ENCODE data around the gene WDR18. TPM values are rescaled to one million over a fixed set of nuclear protein-coding genes. Genes with fewer than 3 reads are reported as not detected.
"Not testable (repeated sequence)": the region's sequence is repeated elsewhere in the genome, so short reads cannot be mapped to it uniquely, and the experiment has no call there.

The WDR18 gene
- total RNA-seq, 1 donor from 2014 or later, result 66.8 TPM

DNA sequence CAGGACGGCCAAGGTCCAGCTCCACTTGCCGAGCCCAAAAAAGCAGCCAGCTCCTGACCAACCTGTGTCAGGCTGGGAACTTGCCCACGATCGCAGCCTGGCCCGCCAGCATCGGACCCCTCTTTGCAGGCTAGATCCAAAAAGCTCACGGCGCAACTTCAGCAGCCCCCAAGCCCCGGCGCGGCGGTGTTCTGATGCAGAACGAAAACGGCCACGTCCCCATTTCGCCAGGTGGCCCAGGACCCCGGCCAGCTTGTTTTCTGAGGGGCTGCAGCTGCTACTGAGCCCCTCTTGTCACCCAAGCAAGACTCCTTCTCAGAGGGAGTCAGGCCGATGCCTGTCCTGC, 35.4 kb downstream of the WDR18 start:
- Histone ChIP-seq H3K27ac (peak overlapping the region; percentile 97), H3K4me3 (peak overlapping the region; percentile 86 to 87), H3K9me3 (no peaks in the 10 kb centered on the region), H3K36me3 (no peaks in the 10 kb centered on the region), H3K4me1 (peaks cover 68% of the 10 kb centered on the region), H3K27me3 (no peaks in the 10 kb centered on the region)
- no peak for DNase-seq (ENCODE audit: extremely low spot score in 2 of 2)
- TF ChIP-seq POLR2A (IDR thresholded peaks at IDR 0.05), result no peak
- no peak for TF ChIP-seq CTCF (IDR thresholded peaks at IDR 0.05)
- TF ChIP-seq POLR2AphosphoS5 (IDR thresholded peaks at IDR 0.05; ENCODE audit: insufficient read depth in 1 of 2, low read depth in 1 of 2), result no peak
- intact Hi-C loops (cut with DNase I), result no loop called here

GRCh38 chr19:1019980-1020867, 36.1 kb downstream of the WDR18 start:
- Histone ChIP-seq H3K27me3 (no peaks in the 10 kb centered on the region), H3K4me3 (peak overlapping the region; percentile 86 to 87), H3K27ac (peak overlapping the region; percentile 97), H3K36me3 (no peaks in the 10 kb centered on the region), H3K9me3 (no peaks in the 10 kb centered on the region), H3K4me1 (peaks cover 62% of the 10 kb centered on the region)
- no peak for TF ChIP-seq POLR2A (IDR thresholded peaks at IDR 0.05)
- no peak for TF ChIP-seq POLR2AphosphoS5 (IDR thresholded peaks at IDR 0.05; ENCODE audit: insufficient read depth in 1 of 2, low read depth in 1 of 2)
- TF ChIP-seq CTCF (IDR thresholded peaks at IDR 0.05), result no peak
- DNase-seq (ENCODE audit: extremely low spot score in 2 of 2), result no peak
- intact Hi-C loops (cut with DNase I), result loop anchor here (5.0 kb wide), 1 partner anchor 227 kb away; the partner anchor contains the start of gene MIDN

- peak within 1 kb of the TSS; percentile 97 for H3K27ac ChIP-seq
- intact Hi-C loops (cut with DNase I), result loop anchor here (5.0 kb wide), 1 partner anchor 226 kb away; the partner anchor contains the start of gene MIDN
- H3K9me3 ChIP-seq, result no peaks in the 10 kb centered on the region
- peak within 1 kb of the TSS; percentile 86 to 87 for H3K4me3 ChIP-seq
- peak in 1 of 2 donors; percentile 71 for TF ChIP-seq POLR2A (IDR thresholded peaks at IDR 0.05)
- no peak for TF ChIP-seq POLR2AphosphoS5 (IDR thresholded peaks at IDR 0.05; ENCODE audit: insufficient read depth in 1 of 2, low read depth in 1 of 2)
- no peaks in the 10 kb centered on the region for H3K27me3 ChIP-seq
- peaks cover 56% of the 10 kb centered on the region for H3K4me1 ChIP-seq
- DNase-seq (ENCODE audit: extremely low spot score in 2 of 2), result no peak
- H3K36me3 ChIP-seq, result no peaks in the 10 kb centered on the region
These were observed 36.8 kb downstream of the WDR18 start, which contains the start of gene TMEM259 for GRCh38 chr19:1020868-1021425. Gene TMEM259 (minus strand): TSS chr19:1021123. CDS start chr19:1020996, 127 bp downstream.

- H3K27ac ChIP-seq; DNase-seq (ENCODE audit: extremely low spot score in 2 of 2); H3K27me3 ChIP-seq; H3K36me3 ChIP-seq; H3K9me3 ChIP-seq; H3K4me3 ChIP-seq: not testable (repeated sequence)
- intact Hi-C loops (cut with DNase I), result loop anchor here (5.0 kb wide), 1 partner anchor 223 kb away; the partner anchor contains the start of gene MIDN
- H3K4me1 ChIP-seq, result peaks cover 47% of the 10 kb centered on the region
These were observed 39.7 kb downstream of the WDR18 start for GRCh38 chr19:1023883-1024188.

DNA sequence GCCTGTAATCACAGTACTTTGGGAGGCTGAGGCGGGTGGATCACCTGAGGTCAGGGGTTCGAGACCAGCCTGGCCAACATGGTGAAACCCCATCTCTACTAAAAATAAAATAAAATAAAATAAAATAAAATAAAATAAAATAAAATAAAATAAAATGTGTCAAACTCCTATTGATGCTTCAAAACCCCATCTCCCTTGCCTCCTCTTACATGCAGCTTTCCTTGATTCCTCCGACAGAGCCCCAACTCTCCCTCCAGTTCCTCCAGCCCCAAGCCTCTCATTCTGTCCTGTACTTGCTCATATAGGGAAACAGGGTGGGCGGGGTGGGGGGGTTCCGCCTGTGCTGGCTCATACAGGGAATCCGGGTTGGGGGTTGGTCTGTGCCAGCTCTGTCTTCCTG, 40.9 kb downstream of the WDR18 start:
- H3K27me3 ChIP-seq; H3K27ac ChIP-seq; H3K9me3 ChIP-seq; H3K4me3 ChIP-seq; DNase-seq (ENCODE audit: extremely low spot score in 2 of 2); H3K36me3 ChIP-seq: not testable (repeated sequence)
- H3K4me1 ChIP-seq, result peaks cover 46% of the 10 kb centered on the region
- intact Hi-C loops (cut with DNase I), result loop anchor here (5.0 kb wide), 1 partner anchor 77 kb away; the partner anchor contains the start of gene GPX4

GRCh38 chr19:1025960-1026782, 42.0 kb downstream of the WDR18 start, which contains the start of gene CNN2:
Gene CNN2 (plus strand): TSS chr19:1026608. CDS start chr19:1026662, 54 bp downstream.
- intact Hi-C loops (cut with DNase I), result loop anchor here (5.0 kb wide), 1 partner anchor 76 kb away; the partner anchor contains the start of gene GPX4
- no peak for DNase-seq (ENCODE audit: extremely low spot score in 2 of 2)
- peaks cover 52% of the 10 kb centered on the region for H3K4me1 ChIP-seq
- no peaks in the 10 kb centered on the region for H3K36me3 ChIP-seq
- H3K27me3 ChIP-seq, result no peaks in the 10 kb centered on the region
- H3K4me3 ChIP-seq, result peak within 1 kb of the TSS; percentile 68 to 89
- no peaks in the 10 kb centered on the region for H3K9me3 ChIP-seq
- TF ChIP-seq CTCF (IDR thresholded peaks at IDR 0.05) (no peak), POLR2AphosphoS5 (IDR thresholded peaks at IDR 0.05; ENCODE audit: insufficient read depth in 1 of 2, low read depth in 1 of 2) (peak in 1 of 2 donors; percentile 92), POLR2A (IDR thresholded peaks at IDR 0.05) (peak in 1 of 2 donors; percentile 93)
- H3K27ac ChIP-seq, result peak within 1 kb of the TSS; percentile 94

Measured in vagina (tissue), 2 donors.